NCI-H187 treated with DMSO at 0.1 percent for 48 hours (cell line): Measurements from ENCODE around the gene GIPC1.
"Not testable (repeated sequence)": the region's sequence is repeated elsewhere in the genome, so short reads cannot be mapped to it uniquely, and the experiment has no call there.

Experiments
- DNase-seq: peaks from one replicate; lab custom pipeline; 2025; lab: John Stamatoyannopoulos, UW

GIPC1 gene

GRCh38 chr19:14470031-14470876, 25.7 kb downstream of the GIPC1 start:
- no peak for DNase-seq

GRCh38 chr19:14467816-14468215, 28.1 kb downstream of the GIPC1 start:
- DNase-seq = no peak

- DNase-seq = no peak
These were observed 28.5 kb downstream of the GIPC1 start for GRCh38 chr19:14467391-14467790.

- no peak for DNase-seq
These were observed 32.2 kb downstream of the GIPC1 start for GRCh38 chr19:14463747-14464146.

GRCh38 chr19:14462401-14462800, 33.5 kb downstream of the GIPC1 start:
- DNase-seq = not testable (repeated sequence)

- no peak for DNase-seq
These were observed 35.0 kb downstream of the GIPC1 start for GRCh38 chr19:14460935-14461334.

GRCh38 chr19:14459703-14460102, 36.2 kb downstream of the GIPC1 start:
- DNase-seq = no peak

GRCh38 chr19:14452303-14452702, 43.6 kb downstream of the GIPC1 start:
- not testable (repeated sequence) for DNase-seq

- DNase-seq = no peak
These were observed 45.1 kb downstream of the GIPC1 start for GRCh38 chr19:14450876-14451275.

GRCh38 chr19:14450168-14450874, 45.6 kb downstream of the GIPC1 start:
- no peak for DNase-seq

GRCh38 chr19:14449321-14449720, 46.6 kb downstream of the GIPC1 start:
- DNase-seq = no peak

- no peak for DNase-seq
These were observed 49.4 kb downstream of the GIPC1 start for GRCh38 chr19:14446336-14447036.

GRCh38 chr19:14443632-14444216, 52.2 kb downstream of the GIPC1 start:
- DNase-seq = no peak

GRCh38 chr19:14442891-14443631, 52.9 kb downstream of the GIPC1 start:
- no peak for DNase-seq

- no peak for DNase-seq
These were observed 54.6 kb downstream of the GIPC1 start for GRCh38 chr19:14441041-14441938.

GRCh38 chr19:14440049-14440448, 55.9 kb downstream of the GIPC1 start:
- DNase-seq = no peak

GRCh38 chr19:14439014-14439413, 56.9 kb downstream of the GIPC1 start:
- no peak for DNase-seq

GRCh38 chr19:14437578-14438140, 58.3 kb downstream of the GIPC1 start:
- no peak for DNase-seq

GRCh38 chr19:14435320-14436050, 60.4 kb downstream of the GIPC1 start:
- no peak for DNase-seq
